Measurements from ENCODE around the gene MAD1L1. TPM values are rescaled to one million over a fixed set of nuclear protein-coding genes. Genes with fewer than 3 reads are reported as not detected.

The MAD1L1 gene
- total and polyA plus RNA-seq, 3 experiments from 2014 or later, result 43.6 to 185 (median 47.3) TPM

DNA sequence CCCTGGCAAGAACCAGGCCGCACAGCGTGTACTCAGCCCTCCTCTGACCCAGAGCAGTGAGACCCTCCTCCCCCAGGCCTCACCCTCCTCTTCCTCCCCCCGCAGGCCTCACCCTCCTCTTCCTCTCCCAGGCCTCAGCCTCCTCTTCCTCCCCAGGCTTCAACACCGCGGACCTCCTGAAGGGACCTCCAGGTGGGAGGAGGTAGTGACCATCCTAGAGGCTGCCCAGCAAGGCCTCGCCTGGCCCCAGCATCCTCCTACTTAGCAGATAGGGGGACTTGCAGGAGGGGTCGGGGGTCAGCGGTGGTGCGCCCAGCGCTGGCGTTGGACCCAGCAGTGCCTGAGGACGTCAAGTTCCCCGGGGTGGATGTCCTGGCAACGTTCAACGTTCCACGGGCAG is 291.9 kb downstream of the MAD1L1 start:
- Histone ChIP-seq H3K27me3 (ENCODE audit: insufficient read depth, low read length, poor library complexity, severe bottlenecking) (no peaks in the 10 kb centered on the region), H3K27ac (ENCODE audit: low read depth, low read length) (peak overlapping the region; percentile 86), H3K9me3 (ENCODE audit: low read length) (no peaks in the 10 kb centered on the region), H3K4me3 (ENCODE audit: low read length) (peak overlapping the region; percentile 55), H3K4me1 (ENCODE audit: insufficient read depth, low read length) (peaks cover 63% of the 10 kb centered on the region), H3K36me3 (ENCODE audit: insufficient read depth, low read length) (peaks cover 6% of the 10 kb centered on the region)
- CTCF ChIA-PET, result interaction anchor here (1.1 kb wide), 1 partner anchor 19 kb away, joined by 5 read pairs; no protein-coding TSS in a partner anchor
- Mint-ChIP-seq H3K4me3 (peak overlapping the region; percentile 95 to 97 (median 95)), H3K9me3 (no peaks in the 10 kb centered on the region), H3K27me3 (peaks cover 0 to 3% of the 10 kb centered on the region in 2 donors), H3K4me1 (peaks cover 50 to 83% (median 54%) of the 10 kb centered on the region in 3 donors), H3K27ac (peak overlapping the region; percentile 96 to 99 (median 97)), H3K36me3 (peaks cover 0 to 28% (median 4%) of the 10 kb centered on the region in 3 donors)
- POLR2A ChIA-PET, result interaction anchor here (1.4 kb wide), 1 partner anchor 179 kb away, joined by 4 read pairs; no protein-coding TSS in a partner anchor
- peak in 1 of 5 donors; percentile 23 for DNase-seq

DNA sequence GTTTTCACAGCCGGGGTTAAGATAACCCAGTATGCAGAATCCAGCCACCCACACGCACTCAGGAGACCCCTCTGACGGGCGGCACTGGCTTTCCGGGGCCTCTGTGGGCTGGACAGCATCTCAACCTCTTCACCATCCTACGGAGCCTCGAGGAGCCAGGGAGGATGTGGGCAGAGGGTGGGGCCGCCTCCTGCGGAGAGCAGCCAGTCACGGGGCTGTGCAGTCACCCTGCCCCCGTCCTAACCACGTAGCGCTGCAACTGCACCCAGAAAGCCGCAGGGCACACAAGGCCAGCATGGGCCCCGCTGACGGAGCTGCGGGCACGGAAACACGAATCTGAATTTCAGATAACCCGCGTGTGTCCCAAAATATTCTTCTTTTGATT is 292.4 kb downstream of the MAD1L1 start:
- Mint-ChIP-seq H3K27me3 (peaks cover 0 to 3% of the 10 kb centered on the region in 2 donors), H3K4me1 (peaks cover 52 to 82% (median 54%) of the 10 kb centered on the region in 3 donors), H3K9me3 (no peaks in the 10 kb centered on the region), H3K36me3 (peaks cover 0 to 31% (median 4%) of the 10 kb centered on the region in 3 donors), H3K27ac (peak overlapping the region; percentile 96 to 99 (median 97)), H3K4me3 (peak overlapping the region; percentile 95 to 97 (median 95))
- H3K27ac ChIP-seq (ENCODE audit: low read depth, low read length), result peak overlapping the region; percentile 86
- peak; percentile 80 to 98 (median 95) for DNase-seq
- no peaks in the 10 kb centered on the region for H3K9me3 ChIP-seq (ENCODE audit: low read length)
- POLR2A ChIA-PET, result interaction anchor here (1.4 kb wide), 1 partner anchor 180 kb away, joined by 4 read pairs; no protein-coding TSS in a partner anchor
- peak overlapping the region; percentile 97 for H3K4me3 ChIP-seq (ENCODE audit: low read length)
- H3K4me1 ChIP-seq (ENCODE audit: insufficient read depth, low read length), result peaks cover 63% of the 10 kb centered on the region
- H3K36me3 ChIP-seq (ENCODE audit: insufficient read depth, low read length), result peaks cover 6% of the 10 kb centered on the region
- no peaks in the 10 kb centered on the region for H3K27me3 ChIP-seq (ENCODE audit: insufficient read depth, low read length, poor library complexity, severe bottlenecking)
- CTCF ChIA-PET, result interaction anchor here (1.1 kb wide), 1 partner anchor 18 kb away, joined by 5 read pairs; no protein-coding TSS in a partner anchor

DNA sequence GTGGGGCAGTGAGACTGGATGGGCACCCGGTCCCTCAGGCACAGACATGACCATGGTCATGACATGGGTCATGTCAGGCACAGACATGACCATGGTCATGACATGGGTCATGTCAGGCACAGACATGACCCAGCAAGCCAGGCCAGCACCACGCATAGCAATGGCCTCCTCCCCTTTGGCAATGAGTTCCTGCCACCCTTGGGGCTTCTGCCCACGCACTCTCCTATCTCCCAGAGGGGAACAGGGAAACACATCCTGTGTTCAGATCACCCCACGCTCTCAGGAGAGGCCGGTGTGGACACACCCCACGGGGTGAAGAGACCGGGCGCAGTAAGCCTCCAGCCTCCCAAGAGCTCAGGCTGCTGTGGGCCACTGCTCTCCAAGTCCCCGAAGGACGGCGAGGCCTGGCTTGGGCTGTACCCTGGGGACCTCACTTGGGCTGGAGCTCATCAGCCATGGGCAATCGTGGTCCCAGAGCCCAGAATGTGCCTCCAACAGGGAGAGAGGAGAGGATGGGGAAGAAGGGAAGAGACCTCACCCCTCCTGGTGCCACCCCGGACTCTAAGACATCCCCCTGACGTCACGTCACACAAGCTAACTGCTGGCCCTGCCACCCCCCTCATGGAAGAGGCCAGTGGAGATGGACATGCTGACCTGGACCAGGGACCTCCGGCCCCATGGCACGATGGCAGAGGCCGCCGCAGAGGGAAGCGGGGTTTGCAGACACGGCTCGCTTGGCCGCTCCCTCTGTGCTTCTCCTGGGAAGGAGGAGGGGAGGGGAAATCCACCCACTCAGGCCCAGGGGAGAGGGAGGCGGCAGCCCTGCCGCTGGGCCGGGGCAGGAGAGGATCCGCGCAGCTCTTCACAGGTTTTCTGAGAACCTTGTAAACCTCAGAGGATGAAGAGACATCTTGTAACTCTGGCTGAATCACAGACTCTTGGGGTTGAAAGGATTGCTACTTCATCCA is 293.0 kb downstream of the MAD1L1 start:
- ChIA-PET CTCF (interaction anchor here (0.9 to 1.1 kb wide), 3 partner anchors 12 to 18 kb away, joined by 3 to 5 read pairs (median 3); no protein-coding TSS in a partner anchor), POLR2A (interaction anchor here (0.8 to 1.4 kb wide), 2 partner anchors 91 to 181 kb away, joined by 3 to 4 read pairs; no protein-coding TSS in a partner anchor)
- Mint-ChIP-seq H3K27ac (peak overlapping the region; percentile 96 to 99 (median 97)), H3K4me3 (peak overlapping the region; percentile 95 to 97 (median 95)), H3K36me3 (peaks cover 0 to 36% (median 5%) of the 10 kb centered on the region in 3 donors), H3K4me1 (peaks cover 55 to 86% (median 56%) of the 10 kb centered on the region in 3 donors), H3K9me3 (no peaks in the 10 kb centered on the region), H3K27me3 (peaks cover 0 to 3% of the 10 kb centered on the region in 2 donors)
- Histone ChIP-seq H3K4me1 (ENCODE audit: insufficient read depth, low read length) (peaks cover 62% of the 10 kb centered on the region), H3K9me3 (ENCODE audit: low read length) (no peaks in the 10 kb centered on the region), H3K27me3 (ENCODE audit: insufficient read depth, low read length, poor library complexity, severe bottlenecking) (no peaks in the 10 kb centered on the region), H3K27ac (ENCODE audit: low read depth, low read length) (peak overlapping the region; percentile 86), H3K36me3 (ENCODE audit: insufficient read depth, low read length) (peaks cover 9% of the 10 kb centered on the region), H3K4me3 (ENCODE audit: low read length) (peak overlapping the region; percentile 97)
- peak in 1 of 5 donors; percentile 20 for DNase-seq

DNA sequence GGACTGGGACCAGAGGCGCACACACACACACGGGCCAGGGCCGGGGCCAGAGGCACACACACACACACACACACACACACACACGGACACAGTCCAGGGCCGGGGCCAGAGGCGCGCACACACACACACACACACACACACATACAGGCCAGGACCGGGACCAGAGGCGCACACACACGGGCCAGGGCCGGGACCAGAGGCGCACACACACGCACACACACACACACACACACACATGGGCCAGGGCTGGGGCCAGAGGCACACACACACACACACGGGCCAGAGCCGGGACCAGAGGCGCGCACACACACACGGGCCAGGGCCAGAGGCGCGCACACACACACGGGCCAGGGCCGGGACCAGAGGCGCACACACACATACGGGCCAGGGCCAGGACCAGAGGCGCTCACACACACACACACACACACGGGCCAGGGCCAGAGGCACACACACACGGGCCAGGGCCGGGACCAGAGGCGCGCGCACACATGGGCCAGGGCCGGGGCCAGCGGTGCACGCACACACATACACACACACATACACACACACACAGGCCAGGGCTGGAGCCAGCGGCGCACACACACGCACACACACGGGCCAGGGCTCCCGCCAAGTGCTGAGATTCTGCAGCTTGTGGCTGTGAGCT is 293.8 kb downstream of the MAD1L1 start:
- peaks cover 57 to 89% (median 59%) of the 10 kb centered on the region in 3 donors for H3K4me1 Mint-ChIP-seq
- ChIA-PET POLR2A (no interaction called here), CTCF (no interaction called here)
- peak overlapping the region; percentile 96 to 98 (median 97) for H3K27ac Mint-ChIP-seq
- peak in 2 of 5 donors; percentile 18 to 28 for DNase-seq
- H3K9me3 ChIP-seq (ENCODE audit: low read length), result no peaks in the 10 kb centered on the region
- H3K27me3 ChIP-seq (ENCODE audit: insufficient read depth, low read length, poor library complexity, severe bottlenecking), result no peaks in the 10 kb centered on the region
- peak overlapping the region; percentile 97 for H3K4me3 ChIP-seq (ENCODE audit: low read length)
- peak overlapping the region; percentile 95 to 97 (median 95) for H3K4me3 Mint-ChIP-seq
- H3K36me3 ChIP-seq (ENCODE audit: insufficient read depth, low read length), result peaks cover 9% of the 10 kb centered on the region
- H3K4me1 ChIP-seq (ENCODE audit: insufficient read depth, low read length), result peaks cover 54% of the 10 kb centered on the region
- H3K9me3 Mint-ChIP-seq, result no peaks in the 10 kb centered on the region
- peaks cover 0 to 44% (median 12%) of the 10 kb centered on the region in 3 donors for H3K36me3 Mint-ChIP-seq
- H3K27ac ChIP-seq (ENCODE audit: low read depth, low read length), result peak overlapping the region; percentile 86
- peaks cover 0 to 3% of the 10 kb centered on the region in 2 donors for H3K27me3 Mint-ChIP-seq

DNA sequence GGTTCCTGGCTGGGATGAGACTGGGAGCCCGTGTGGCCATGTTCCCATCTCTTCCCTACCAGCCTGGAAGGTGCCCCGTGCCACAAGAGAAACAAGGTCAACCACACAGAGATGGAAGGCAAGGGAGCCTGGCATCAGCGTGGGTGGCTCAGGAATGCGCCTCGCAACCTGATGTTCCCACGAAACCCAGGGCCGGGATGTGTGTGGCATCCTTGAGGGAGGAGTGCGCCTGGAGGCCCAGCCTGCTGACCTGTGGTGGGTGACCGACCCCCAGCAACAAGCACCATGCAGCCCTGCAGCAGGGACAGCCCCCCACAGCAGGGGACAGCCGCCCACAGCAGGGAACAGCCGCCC is 295.5 kb downstream of the MAD1L1 start:
- no peak for DNase-seq
- H3K4me1 ChIP-seq (ENCODE audit: insufficient read depth, low read length), result peaks cover 37% of the 10 kb centered on the region
- no peaks in the 10 kb centered on the region for H3K27me3 ChIP-seq (ENCODE audit: insufficient read depth, low read length, poor library complexity, severe bottlenecking)
- no peaks in the 10 kb centered on the region for H3K9me3 Mint-ChIP-seq
- H3K27ac Mint-ChIP-seq, result peak overlapping the region in 4 of 8 donors; percentile 35 to 56 (median 54)
- H3K36me3 Mint-ChIP-seq, result peaks cover 4 to 61% (median 19%) of the 10 kb centered on the region in 3 donors
- H3K4me3 ChIP-seq (ENCODE audit: low read length), result no peak overlapping the region
- ChIA-PET POLR2A (no interaction called here), CTCF (no interaction called here)
- no peaks in the 10 kb centered on the region for H3K9me3 ChIP-seq (ENCODE audit: low read length)
- H3K27ac ChIP-seq (ENCODE audit: low read depth, low read length), result no peak overlapping the region
- H3K4me1 Mint-ChIP-seq, result peaks cover 45 to 78% (median 49%) of the 10 kb centered on the region in 3 donors
- peaks cover 0 to 3% of the 10 kb centered on the region in 2 donors for H3K27me3 Mint-ChIP-seq
- H3K36me3 ChIP-seq (ENCODE audit: insufficient read depth, low read length), result peaks cover 11% of the 10 kb centered on the region
- H3K4me3 Mint-ChIP-seq, result peak overlapping the region in 6 of 7 donors; percentile 23 to 62 (median 39)

DNA sequence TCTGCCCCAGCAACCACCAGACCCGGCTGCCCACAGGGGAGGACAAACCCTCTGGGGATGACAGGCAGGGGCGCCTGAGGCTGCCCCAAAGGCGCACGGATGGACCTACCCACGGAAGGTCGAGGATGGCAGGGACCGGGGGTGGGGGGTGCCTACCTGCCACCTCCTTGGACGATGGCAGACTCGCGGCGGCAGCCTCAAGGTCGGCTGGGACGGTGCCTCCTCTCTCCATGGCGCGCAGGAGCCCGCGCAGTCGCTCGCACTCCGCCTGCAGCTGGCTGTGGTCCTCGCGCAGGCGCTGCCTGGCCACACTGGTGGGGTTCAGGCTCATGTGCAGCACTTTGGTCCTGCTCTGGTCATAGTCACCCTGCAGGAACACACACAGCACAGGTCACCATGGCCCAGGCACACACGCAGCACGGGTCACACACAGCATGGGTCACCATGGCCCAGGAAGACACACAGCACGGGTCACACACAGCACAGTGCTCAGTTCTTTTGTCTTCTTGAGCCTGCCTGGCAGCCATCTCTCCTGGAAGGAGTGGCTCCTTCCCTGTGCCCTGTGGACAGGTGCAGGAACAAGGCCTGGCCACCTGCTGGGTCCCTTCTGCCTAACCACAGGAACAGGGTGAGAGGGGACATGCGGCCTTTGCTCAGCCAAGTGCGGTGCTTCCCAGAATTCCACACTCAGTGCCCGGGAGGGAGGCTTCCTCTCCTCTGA is 296.1 kb downstream of the MAD1L1 start:
- POLR2A ChIA-PET, result no interaction called here
- peaks cover 16% of the 10 kb centered on the region for H3K36me3 ChIP-seq (ENCODE audit: insufficient read depth, low read length)
- peaks cover 32% of the 10 kb centered on the region for H3K4me1 ChIP-seq (ENCODE audit: insufficient read depth, low read length)
- peak overlapping the region in 6 of 7 donors; percentile 23 to 70 (median 42) for H3K4me3 Mint-ChIP-seq
- DNase-seq, result no peak
- no peaks in the 10 kb centered on the region for H3K27me3 ChIP-seq (ENCODE audit: insufficient read depth, low read length, poor library complexity, severe bottlenecking)
- peaks cover 4 to 66% (median 19%) of the 10 kb centered on the region in 3 donors for H3K36me3 Mint-ChIP-seq
- H3K27me3 Mint-ChIP-seq, result peaks cover 0 to 3% of the 10 kb centered on the region in 2 donors
- H3K4me3 ChIP-seq (ENCODE audit: low read length), result no peak overlapping the region
- peak overlapping the region in 3 of 8 donors; percentile 35 to 56 (median 51) for H3K27ac Mint-ChIP-seq
- CTCF ChIA-PET, result no interaction called here
- no peaks in the 10 kb centered on the region for H3K9me3 Mint-ChIP-seq
- no peak overlapping the region for H3K27ac ChIP-seq (ENCODE audit: low read depth, low read length)
- no peaks in the 10 kb centered on the region for H3K9me3 ChIP-seq (ENCODE audit: low read length)
- H3K4me1 Mint-ChIP-seq, result peaks cover 42 to 74% (median 46%) of the 10 kb centered on the region in 3 donors

DNA sequence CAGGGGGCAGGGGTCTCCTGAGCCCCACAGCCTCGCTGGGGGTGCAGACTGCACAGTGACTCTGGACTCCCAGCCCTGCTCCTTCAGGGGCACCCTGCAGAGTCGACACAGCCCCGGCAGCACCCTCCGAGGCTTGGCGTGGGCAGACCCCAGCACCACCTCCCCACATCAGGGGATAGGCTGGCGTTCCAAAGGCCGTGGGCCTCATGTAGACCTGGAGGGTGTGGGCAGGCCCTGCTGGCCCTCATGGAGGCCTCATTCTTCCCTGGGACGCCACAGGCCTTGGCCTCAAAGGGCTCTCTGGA is 296.8 kb downstream of the MAD1L1 start:
- DNase-seq, result no peak
- H3K27ac ChIP-seq (ENCODE audit: low read depth, low read length), result no peak overlapping the region
- peaks cover 0 to 3% of the 10 kb centered on the region in 2 donors for H3K27me3 Mint-ChIP-seq
- peaks cover 4 to 71% (median 19%) of the 10 kb centered on the region in 3 donors for H3K36me3 Mint-ChIP-seq
- H3K27me3 ChIP-seq (ENCODE audit: insufficient read depth, low read length, poor library complexity, severe bottlenecking), result no peaks in the 10 kb centered on the region
- no peaks in the 10 kb centered on the region for H3K9me3 ChIP-seq (ENCODE audit: low read length)
- ChIA-PET POLR2A (no interaction called here), CTCF (no interaction called here)
- peaks cover 18% of the 10 kb centered on the region for H3K36me3 ChIP-seq (ENCODE audit: insufficient read depth, low read length)
- peaks cover 24% of the 10 kb centered on the region for H3K4me1 ChIP-seq (ENCODE audit: insufficient read depth, low read length)
- H3K4me1 Mint-ChIP-seq, result peaks cover 39 to 70% (median 41%) of the 10 kb centered on the region in 3 donors
- H3K4me3 ChIP-seq (ENCODE audit: low read length), result no peak overlapping the region
- H3K4me3 Mint-ChIP-seq, result peak overlapping the region in 4 of 7 donors; percentile 8 to 70 (median 47)
- peak overlapping the region in 2 of 8 donors; percentile 32 to 56 for H3K27ac Mint-ChIP-seq
- H3K9me3 Mint-ChIP-seq, result no peaks in the 10 kb centered on the region
